Natural killer cell treated with Interleukin-12 subunit alpha and Interleukin-12 subunit beta and Interleukin-15 and Interleukin-18, amount 100 ng/mL, for 72 hours (primary cell): Measurements from ENCODE around the gene ARHGAP22. TPM values are rescaled to one million over a fixed set of nuclear protein-coding genes. Genes with fewer than 3 reads are reported as not detected.
A peak's percentile ranks its signal among the peaks of the same experiment; 100 is the strongest.

Experiments used
- ATAC-seq, 2 donors: fragments of 150-1000 bp; cut with Tn5 transposase in 1 of 2; sonication (Bioruptor Pico), chemical (Tn5 transposase) in 1 of 2; 2 replicates each; pipeline ENCODE4 v1.10.0; 2021
- DNase-seq: peaks from one replicate; pipeline ENCODE4 v3.0.0; 2022; ENCODE audit warnings: low spot score
- H3K27ac Mint-ChIP-seq, 2 donors: 1 replicate in 1 of 2; 2 replicates in 1 of 2; pipeline ENCODE4 v1.8.0; 2022; ENCODE audit warnings: mixed read lengths in 2 of 2, mild to moderate bottlenecking in 1 of 2, moderate library complexity in 1 of 2
- H3K27me3 Mint-ChIP-seq, 2 donors: 1 replicate in 1 of 2; 2 replicates in 1 of 2; pipeline ENCODE4 v1.8.0; 2022; ENCODE audit warnings: mixed read lengths in 2 of 2
- H3K36me3 Mint-ChIP-seq: one replicate; pipeline ENCODE4 v1.8.0; 2022; ENCODE audit warnings: mixed read lengths
- H3K4me1 Mint-ChIP-seq, 2 donors: 1 replicate in 1 of 2; 2 replicates in 1 of 2; pipeline ENCODE4 v1.8.0; 2022; ENCODE audit warnings: low read depth in 2 of 2, mixed read lengths in 2 of 2, mild to moderate bottlenecking in 1 of 2
- H3K4me3 Mint-ChIP-seq: one replicate; pipeline ENCODE4 v1.8.0; 2022; ENCODE audit warnings: mixed read lengths
- H3K9me3 Mint-ChIP-seq: 2 replicates; pipeline ENCODE4 v1.8.0; 2022; ENCODE audit warnings: mixed read lengths
- total RNA-seq, 2 donors: library from RNA; stranded (reverse); gene quantifications; one replicate each; pipeline ENCODE4 v1.2.3, GENCODE V29; 2022

The ARHGAP22 gene
- total RNA-seq, 2 donors from 2014 or later, result 0.14 to 1.8 TPM

GRCh38 chr10:48452879-48453412 is 151.9 kb downstream of the ARHGAP22 start:
- peak; percentile 25 for DNase-seq
- ATAC-seq, result no peak

GRCh38 chr10:48451969-48452878 is 152.6 kb downstream of the ARHGAP22 start:
- no peak overlapping the region for H3K27ac Mint-ChIP-seq
- H3K27me3 Mint-ChIP-seq, result no peaks in the 10 kb centered on the region
- no peaks in the 10 kb centered on the region for H3K9me3 Mint-ChIP-seq
- peak; percentile 49 for DNase-seq
- H3K36me3 Mint-ChIP-seq, result no peaks in the 10 kb centered on the region
- peaks cover 3 to 4% of the 10 kb centered on the region in 2 donors for H3K4me1 Mint-ChIP-seq
- H3K4me3 Mint-ChIP-seq, result no peak overlapping the region
- ATAC-seq, result no peak

More at GRCh38 chr10:48452879-48453412, 151.9 kb downstream of the ARHGAP22 start:
- no peaks in the 10 kb centered on the region for H3K36me3 Mint-ChIP-seq
- H3K27ac Mint-ChIP-seq, result no peak overlapping the region
- H3K27me3 Mint-ChIP-seq, result no peaks in the 10 kb centered on the region
- no peaks in the 10 kb centered on the region for H3K9me3 Mint-ChIP-seq
- H3K4me1 Mint-ChIP-seq, result no peaks in the 10 kb centered on the region
- no peak overlapping the region for H3K4me3 Mint-ChIP-seq

GRCh38 chr10:48450741-48451466 is 154.0 kb downstream of the ARHGAP22 start:
- Mint-ChIP-seq H3K36me3 (no peaks in the 10 kb centered on the region), H3K4me1 (peaks cover 3 to 6% of the 10 kb centered on the region in 2 donors), H3K4me3 (no peak overlapping the region)

GRCh38 chr10:48450233-48450740 is 154.6 kb downstream of the ARHGAP22 start:
- ATAC-seq, result no peak
- DNase-seq, result peak; percentile 56
- Mint-ChIP-seq H3K27ac (no peak overlapping the region), H3K27me3 (peaks cover 2 to 8% of the 10 kb centered on the region in 2 donors), H3K9me3 (no peaks in the 10 kb centered on the region), H3K4me1 (peaks cover 3 to 6% of the 10 kb centered on the region in 2 donors), H3K4me3 (no peak overlapping the region), H3K36me3 (no peaks in the 10 kb centered on the region)

More at GRCh38 chr10:48450741-48451466, 154.0 kb downstream of the ARHGAP22 start:
- no peak for ATAC-seq
- Mint-ChIP-seq H3K9me3 (no peaks in the 10 kb centered on the region), H3K27me3 (peaks cover 2 to 8% of the 10 kb centered on the region in 2 donors), H3K27ac (no peak overlapping the region)
- peak; percentile 59 for DNase-seq

GRCh38 chr10:48449501-48450232 is 155.2 kb downstream of the ARHGAP22 start:
- H3K27me3 Mint-ChIP-seq, result peaks cover 2 to 8% of the 10 kb centered on the region in 2 donors
- ATAC-seq, result no peak

GRCh38 chr10:48448796-48449195 is 156.1 kb downstream of the ARHGAP22 start:
- H3K36me3 Mint-ChIP-seq, result no peaks in the 10 kb centered on the region
- H3K27ac Mint-ChIP-seq, result no peak overlapping the region
- DNase-seq (peak; percentile 29), ATAC-seq (no peak)
- H3K4me1 Mint-ChIP-seq, result peaks cover 3 to 6% of the 10 kb centered on the region in 2 donors
- no peaks in the 10 kb centered on the region for H3K9me3 Mint-ChIP-seq
- peaks cover 2 to 8% of the 10 kb centered on the region in 2 donors for H3K27me3 Mint-ChIP-seq
- H3K4me3 Mint-ChIP-seq, result no peak overlapping the region

More at GRCh38 chr10:48449501-48450232, 155.2 kb downstream of the ARHGAP22 start:
- DNase-seq, result peak; percentile 54
- no peaks in the 10 kb centered on the region for H3K9me3 Mint-ChIP-seq
- H3K36me3 Mint-ChIP-seq, result no peaks in the 10 kb centered on the region
- H3K27ac Mint-ChIP-seq, result no peak overlapping the region
- H3K4me1 Mint-ChIP-seq, result peaks cover 3 to 6% of the 10 kb centered on the region in 2 donors
- H3K4me3 Mint-ChIP-seq, result no peak overlapping the region

GRCh38 chr10:48447356-48448215 is 157.3 kb downstream of the ARHGAP22 start:
- DNase-seq (peak; percentile 41), ATAC-seq (no peak)
- Mint-ChIP-seq H3K4me3 (no peak overlapping the region), H3K27me3 (peaks cover 2 to 8% of the 10 kb centered on the region in 2 donors), H3K9me3 (no peaks in the 10 kb centered on the region), H3K36me3 (no peaks in the 10 kb centered on the region), H3K27ac (no peak overlapping the region), H3K4me1 (peaks cover 3 to 6% of the 10 kb centered on the region in 2 donors)

GRCh38 chr10:48446785-48447184 is 158.1 kb downstream of the ARHGAP22 start:
- no peak overlapping the region for H3K27ac Mint-ChIP-seq
- H3K4me3 Mint-ChIP-seq, result no peak overlapping the region
- DNase-seq (peak; percentile 40), ATAC-seq (no peak)
- H3K9me3 Mint-ChIP-seq, result no peaks in the 10 kb centered on the region
- peaks cover 3 to 6% of the 10 kb centered on the region in 2 donors for H3K4me1 Mint-ChIP-seq
- H3K36me3 Mint-ChIP-seq, result no peaks in the 10 kb centered on the region
- H3K27me3 Mint-ChIP-seq, result peaks cover 2 to 8% of the 10 kb centered on the region in 2 donors

- H3K9me3 Mint-ChIP-seq, result no peaks in the 10 kb centered on the region
- ATAC-seq (no peak), DNase-seq (peak; percentile 34)
- H3K4me3 Mint-ChIP-seq, result no peak overlapping the region
- peaks cover 2 to 8% of the 10 kb centered on the region in 2 donors for H3K27me3 Mint-ChIP-seq
- H3K4me1 Mint-ChIP-seq, result peaks cover 3 to 6% of the 10 kb centered on the region in 2 donors
- no peak overlapping the region for H3K27ac Mint-ChIP-seq
- no peaks in the 10 kb centered on the region for H3K36me3 Mint-ChIP-seq
Measured at GRCh38 chr10:48445932-48446331, 158.9 kb downstream of the ARHGAP22 start.

- ATAC-seq (no peak), DNase-seq (peak; percentile 49)
- Mint-ChIP-seq H3K27ac (no peak overlapping the region), H3K4me3 (no peak overlapping the region), H3K36me3 (no peaks in the 10 kb centered on the region), H3K9me3 (no peaks in the 10 kb centered on the region), H3K27me3 (peaks cover 2 to 8% of the 10 kb centered on the region in 2 donors), H3K4me1 (peaks cover 3 to 6% of the 10 kb centered on the region in 2 donors)
Measured at GRCh38 chr10:48444861-48445841, 159.7 kb downstream of the ARHGAP22 start.

GRCh38 chr10:48444266-48444665 is 160.6 kb downstream of the ARHGAP22 start:
- ATAC-seq (no peak), DNase-seq (no peak)
- H3K27me3 Mint-ChIP-seq, result peaks cover 2 to 8% of the 10 kb centered on the region in 2 donors
- H3K4me1 Mint-ChIP-seq, result peaks cover 3 to 6% of the 10 kb centered on the region in 2 donors
- no peak overlapping the region for H3K4me3 Mint-ChIP-seq
- H3K9me3 Mint-ChIP-seq, result no peaks in the 10 kb centered on the region
- H3K36me3 Mint-ChIP-seq, result no peaks in the 10 kb centered on the region
- H3K27ac Mint-ChIP-seq, result no peak overlapping the region
